ENCODE data around the gene NIPBL. TPM values are rescaled to one million over a fixed set of nuclear protein-coding genes. Genes with fewer than 3 reads are reported as not detected.

The NIPBL gene
- total RNA-seq, 2 donors from 2014 or later: 43.2 to 53.6 TPM

GRCh38 chr5:36965179-36965578 is 88.6 kb downstream of the NIPBL start:
- WGBS: 94% methylated on average over 1 of the region's 1 CpG
- H3K36me3 ChIP-seq: no peaks in the 10 kb centered on the region
- no peaks in the 10 kb centered on the region for H3K4me1 ChIP-seq (replicated peaks)
- TF ChIP-seq POLR2AphosphoS5 (IDR thresholded peaks at IDR 0.05) (no peak), POLR2A (IDR thresholded peaks at IDR 0.05) (no peak)
- DNase-seq (ENCODE audit: low spot score): no peak
- no peaks in the 10 kb centered on the region for H3K27me3 ChIP-seq (replicated peaks; ENCODE audit: insufficient read depth)
- H3K9me3 ChIP-seq: no peaks in the 10 kb centered on the region
- intact Hi-C loops (cut with DNase I): no loop called here
- no peak overlapping the region for H3K4me3 ChIP-seq
- no peak overlapping the region for H3K27ac ChIP-seq

- H3K36me3 ChIP-seq: no peaks in the 10 kb centered on the region
- H3K4me1 ChIP-seq (replicated peaks): no peaks in the 10 kb centered on the region
- WGBS: 98% methylated on average over 2 of the region's 2 CpGs
- H3K27ac ChIP-seq: no peak overlapping the region
- TF ChIP-seq POLR2AphosphoS5 (IDR thresholded peaks at IDR 0.05) (no peak), POLR2A (IDR thresholded peaks at IDR 0.05) (no peak)
- no peak overlapping the region for H3K4me3 ChIP-seq
- H3K27me3 ChIP-seq (replicated peaks; ENCODE audit: insufficient read depth): no peaks in the 10 kb centered on the region
- intact Hi-C loops (cut with DNase I): no loop called here
- no peak for DNase-seq (ENCODE audit: low spot score)
- no peaks in the 10 kb centered on the region for H3K9me3 ChIP-seq
These were observed 93.3 kb downstream of the NIPBL start for GRCh38 chr5:36969700-36970395.

- intact Hi-C loops (cut with DNase I): no loop called here
- TF ChIP-seq POLR2A (IDR thresholded peaks at IDR 0.05) (no peak), POLR2AphosphoS5 (IDR thresholded peaks at IDR 0.05) (no peak), CTCF (IDR thresholded peaks at IDR 0.05) (no peak)
- Histone ChIP-seq H3K9me3 (no peaks in the 10 kb centered on the region), H3K36me3 (no peaks in the 10 kb centered on the region), H3K27me3 (replicated peaks; ENCODE audit: insufficient read depth) (no peaks in the 10 kb centered on the region), H3K4me1 (replicated peaks) (no peaks in the 10 kb centered on the region), H3K4me3 (no peak overlapping the region), H3K27ac (no peak overlapping the region)
- no peak for DNase-seq (ENCODE audit: low spot score)
These were observed 101.6 kb downstream of the NIPBL start for GRCh38 chr5:36978196-36978595.

- WGBS: 100% methylated on average over 1 of the region's 1 CpG
These were observed 105.6 kb downstream of the NIPBL start for GRCh38 chr5:36982146-36982545.

GRCh38 chr5:36985387-36985786 is 108.8 kb downstream of the NIPBL start:
- Histone ChIP-seq H3K9me3 (no peaks in the 10 kb centered on the region), H3K36me3 (no peaks in the 10 kb centered on the region), H3K27ac (no peak overlapping the region), H3K27me3 (replicated peaks; ENCODE audit: insufficient read depth) (no peaks in the 10 kb centered on the region), H3K4me1 (replicated peaks) (no peaks in the 10 kb centered on the region), H3K4me3 (no peak overlapping the region)
- WGBS: 93% methylated on average over 10 of the region's 10 CpGs
- intact Hi-C loops (cut with DNase I): no loop called here
- no peak for DNase-seq (ENCODE audit: low spot score)
- no peak for TF ChIP-seq CTCF (IDR thresholded peaks at IDR 0.05)

More at GRCh38 chr5:36982146-36982545, 105.6 kb downstream of the NIPBL start:
- no peaks in the 10 kb centered on the region for H3K9me3 ChIP-seq
- no peak overlapping the region for H3K27ac ChIP-seq
- intact Hi-C loops (cut with DNase I): no loop called here
- no peaks in the 10 kb centered on the region for H3K4me1 ChIP-seq (replicated peaks)
- DNase-seq (ENCODE audit: low spot score): no peak
- no peaks in the 10 kb centered on the region for H3K36me3 ChIP-seq
- no peaks in the 10 kb centered on the region for H3K27me3 ChIP-seq (replicated peaks; ENCODE audit: insufficient read depth)
- H3K4me3 ChIP-seq: no peak overlapping the region
- TF ChIP-seq CTCF (IDR thresholded peaks at IDR 0.05) (no peak), POLR2AphosphoS5 (IDR thresholded peaks at IDR 0.05) (no peak)

GRCh38 chr5:36988396-36988795 is 111.8 kb downstream of the NIPBL start:
- Histone ChIP-seq H3K9me3 (no peaks in the 10 kb centered on the region), H3K36me3 (no peaks in the 10 kb centered on the region), H3K27me3 (replicated peaks; ENCODE audit: insufficient read depth) (no peaks in the 10 kb centered on the region), H3K4me3 (no peak overlapping the region), H3K27ac (no peak overlapping the region), H3K4me1 (replicated peaks) (no peaks in the 10 kb centered on the region)
- WGBS: 91% methylated on average over 1 of the region's 1 CpG
- intact Hi-C loops (cut with DNase I): no loop called here
- DNase-seq (ENCODE audit: low spot score): no peak
- TF ChIP-seq POLR2A (IDR thresholded peaks at IDR 0.05) (no peak), CTCF (IDR thresholded peaks at IDR 0.05) (no peak), POLR2AphosphoS5 (IDR thresholded peaks at IDR 0.05) (no peak)
